HEK293 (cell line): ENCODE data around the gene HIVEP2.

Experiments used
- CTCF ChIA-PET: fragments of 350-600 bp; formaldehyde crosslinking; extraction: SDS; loops from one replicate; lab custom pipeline; 2021; ENCODE audit warnings: antibody characterized with exemption; lab: Yijun Ruan, JAX
- POLR2A ChIA-PET: fragments of 300-600 bp; formaldehyde crosslinking; extraction: SDS; loops from one replicate; lab custom pipeline; 2020; ENCODE audit warnings: antibody characterized with exemption, inconsistent platforms; lab: Yijun Ruan, JAX
- H3K27ac ChIP-seq: fragments of 200-500 bp; sonication (Bioruptor generic); 2 replicates; pipeline ENCODE4 v1.5.1; 2014; ENCODE audit warnings: low read depth, low read length, control low read depth, inconsistent platforms; ENCODE audit errors: extremely low read depth
- H3K36me3 ChIP-seq, 2 experiments: fragments of 200-500 bp in 1 of 2; sonication (Bioruptor generic) in 1 of 2; 1 replicate in 1 of 2; 2 replicates in 1 of 2; pipeline ENCODE4 v1.5.1; 2014 to 2017; ENCODE audit warnings: inconsistent platforms in 2 of 2, low read length in 2 of 2; ENCODE audit not compliant: control insufficient read depth in 2 of 2, insufficient read depth in 1 of 2
- H3K4me1 ChIP-seq: fragments of 200-500 bp; sonication (Bioruptor generic); 2 replicates; pipeline ENCODE4 v1.5.1; 2014; ENCODE audit warnings: mild to moderate bottlenecking, low read length, inconsistent platforms; ENCODE audit not compliant: control insufficient read depth, insufficient read depth
- H3K4me3 ChIP-seq: 2 replicates; pipeline ENCODE4 v1.5.1; 2011; ENCODE audit warnings: low read depth, mild to moderate bottlenecking, control low read depth, low read length, moderate library complexity
- H3K9me3 ChIP-seq: fragments of 200-500 bp; sonication (Bioruptor generic); 2 replicates; pipeline ENCODE4 v1.5.1; 2014; ENCODE audit warnings: low read depth, low read length, inconsistent platforms; ENCODE audit not compliant: control insufficient read depth, insufficient read depth
- BCL11B ChIP-seq: fragments of 450-650 bp; formaldehyde crosslinking; IDR thresholded peaks from 2 replicates; pipeline ENCODE4 v1.5.1; 2016; ENCODE audit warnings: low read depth, missing biosample characterization, missing genetic modification characterization
- EGR2 ChIP-seq: fragments of 450-650 bp; formaldehyde crosslinking; IDR thresholded peaks from 2 replicates; pipeline ENCODE4 v1.5.1; 2016; ENCODE audit warnings: low read depth, missing biosample characterization, missing genetic modification characterization
- GFI1B ChIP-seq: fragments of 450-650 bp; formaldehyde crosslinking; IDR thresholded peaks from 2 replicates; pipeline ENCODE4 v1.5.1; 2016; ENCODE audit warnings: missing biosample characterization, missing genetic modification characterization
- HOXC10 ChIP-seq: sonication (generic); formaldehyde crosslinking; IDR thresholded peaks from 2 replicates; pipeline ENCODE4 v1.8.1; 2023; ENCODE audit warnings: mild to moderate bottlenecking, missing genetic modification reagents
- KLF1 ChIP-seq: fragments of 450-650 bp; formaldehyde crosslinking; IDR thresholded peaks from 2 replicates; pipeline ENCODE4 v1.5.1; 2016; ENCODE audit warnings: missing biosample characterization, missing genetic modification characterization
- MZF1 ChIP-seq: fragments of 450-650 bp; formaldehyde crosslinking; IDR thresholded peaks from 2 replicates; pipeline ENCODE4 v1.5.1; 2017; ENCODE audit warnings: missing biosample characterization, missing genetic modification characterization, borderline replicate concordance
- PRDM1 ChIP-seq: fragments of 450-650 bp; formaldehyde crosslinking; IDR thresholded peaks from 2 replicates; pipeline ENCODE4; 2016; ENCODE audit warnings: missing biosample characterization, missing genetic modification characterization
- TRIM28 ChIP-seq: IDR thresholded peaks from 2 replicates; pipeline ENCODE4 v1.6.1; 2011; ENCODE audit warnings: low read length, control low read depth, borderline replicate concordance
- ZBTB7A ChIP-seq: fragments of 450-650 bp; formaldehyde crosslinking; IDR thresholded peaks from 2 replicates; pipeline ENCODE4 v1.5.1; 2016; ENCODE audit warnings: low read depth, missing biosample characterization, missing genetic modification characterization
- ZFP3 ChIP-seq: fragments of 450-650 bp; formaldehyde crosslinking; IDR thresholded peaks from 2 replicates; pipeline ENCODE4 v1.5.1; 2016; ENCODE audit warnings: low read depth, missing biosample characterization, missing genetic modification characterization
- ZNF112 ChIP-seq: fragments of 450-650 bp; formaldehyde crosslinking; IDR thresholded peaks from 2 replicates; pipeline ENCODE4 v1.5.0; 2017; ENCODE audit warnings: missing biosample characterization, missing genetic modification characterization
- ZNF223 ChIP-seq: fragments of 450-650 bp; formaldehyde crosslinking; IDR thresholded peaks from 2 replicates; pipeline ENCODE4 v1.5.1; 2016; ENCODE audit warnings: missing biosample characterization, missing genetic modification characterization
- ZNF354C ChIP-seq: fragments of 450-650 bp; formaldehyde crosslinking; IDR thresholded peaks from 2 replicates; pipeline ENCODE4 v1.5.1; 2016; ENCODE audit warnings: missing biosample characterization, missing genetic modification characterization, low read depth, borderline replicate concordance
- ZNF514 ChIP-seq: fragments of 450-650 bp; formaldehyde crosslinking; IDR thresholded peaks from 2 replicates; pipeline ENCODE4 v1.5.1; 2016; ENCODE audit warnings: missing biosample characterization, missing genetic modification characterization
- ZNF600 ChIP-seq: fragments of 450-650 bp; formaldehyde crosslinking; IDR thresholded peaks from 2 replicates; pipeline ENCODE4 v1.5.1; 2016; ENCODE audit warnings: missing biosample characterization, missing genetic modification characterization
- ZNF626 ChIP-seq: fragments of 450-650 bp; sonication (Bioruptor Pico); formaldehyde crosslinking; IDR thresholded peaks from 2 replicates; pipeline ENCODE4 v1.5.1; 2018; ENCODE audit warnings: missing biosample characterization, missing genetic modification characterization, inconsistent platforms
- ZNF629 ChIP-seq: fragments of 450-650 bp; formaldehyde crosslinking; IDR thresholded peaks from 2 replicates; pipeline ENCODE4 v1.5.1; 2017; ENCODE audit warnings: missing biosample characterization, missing genetic modification characterization
- ZNF837 ChIP-seq: fragments of 450-650 bp; formaldehyde crosslinking; IDR thresholded peaks from 2 replicates; pipeline ENCODE4 v1.5.1; 2016; ENCODE audit warnings: missing biosample characterization, missing genetic modification characterization
- ZSCAN16 ChIP-seq: fragments of 450-650 bp; formaldehyde crosslinking; IDR thresholded peaks from 2 replicates; pipeline ENCODE4 v1.5.1; 2016; ENCODE audit warnings: missing biosample characterization, missing genetic modification characterization
- TF ChIP-seq, protein P1 (sequence below): fragments of 450-650 bp; formaldehyde crosslinking; IDR thresholded peaks from 2 replicates; pipeline ENCODE4 v1.5.1; 2016; ENCODE audit warnings: missing biosample characterization, missing genetic modification characterization
- TF ChIP-seq, protein P2 (sequence below): fragments of 450-650 bp; formaldehyde crosslinking; IDR thresholded peaks from 2 replicates; pipeline ENCODE4 v1.5.1; 2016; ENCODE audit warnings: missing biosample characterization, missing genetic modification characterization, borderline replicate concordance
- TF ChIP-seq, protein P3 (sequence below): fragments of 450-650 bp; formaldehyde crosslinking; IDR thresholded peaks from 2 replicates; pipeline ENCODE4 v1.5.1; 2017; ENCODE audit warnings: missing biosample characterization, missing genetic modification characterization
- TF ChIP-seq, protein P4 (sequence below): fragments of 450-650 bp; IDR thresholded peaks from 2 replicates; pipeline ENCODE4 v1.5.1; 2018; ENCODE audit warnings: missing biosample characterization, mild to moderate bottlenecking, missing genetic modification characterization
- TF ChIP-seq, protein P5 (sequence below): fragments of 450-650 bp; formaldehyde crosslinking; IDR thresholded peaks from 2 replicates; pipeline ENCODE4 v1.5.1; 2016; ENCODE audit warnings: missing biosample characterization, missing genetic modification characterization
- TF ChIP-seq, protein P6 (sequence below): fragments of 450-650 bp; formaldehyde crosslinking; IDR thresholded peaks from 2 replicates; pipeline ENCODE4 v1.5.1; 2016; ENCODE audit warnings: missing biosample characterization, missing genetic modification characterization, borderline replicate concordance
- TF ChIP-seq, protein P7 (sequence below): fragments of 450-650 bp; formaldehyde crosslinking; IDR thresholded peaks from 2 replicates; pipeline ENCODE4 v1.5.1; 2016; ENCODE audit warnings: missing biosample characterization, missing genetic modification characterization

Gene HIVEP2

DNA sequence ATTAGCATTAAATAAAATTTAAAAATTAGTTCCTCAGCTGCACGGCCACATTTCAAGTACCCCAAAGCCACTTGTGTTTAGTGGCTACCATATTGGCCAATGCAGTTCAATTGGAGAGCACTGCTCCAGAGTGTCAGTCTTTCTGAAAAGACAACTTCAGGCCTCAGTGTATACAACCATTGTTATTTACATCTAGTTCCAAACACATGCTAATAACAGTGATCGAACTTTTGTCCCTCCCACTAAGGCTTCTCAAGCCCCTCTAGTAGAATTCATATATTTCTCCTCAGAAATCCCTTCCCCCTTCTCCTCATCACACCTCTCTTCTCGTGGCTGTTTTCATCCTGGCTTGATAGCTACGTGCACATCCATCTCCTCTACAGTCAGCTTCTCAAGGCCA is 32.9 kb downstream of the HIVEP2 start:
- no peaks in the 10 kb centered on the region for H3K4me1 ChIP-seq
- TF ChIP-seq, protein P1, sequence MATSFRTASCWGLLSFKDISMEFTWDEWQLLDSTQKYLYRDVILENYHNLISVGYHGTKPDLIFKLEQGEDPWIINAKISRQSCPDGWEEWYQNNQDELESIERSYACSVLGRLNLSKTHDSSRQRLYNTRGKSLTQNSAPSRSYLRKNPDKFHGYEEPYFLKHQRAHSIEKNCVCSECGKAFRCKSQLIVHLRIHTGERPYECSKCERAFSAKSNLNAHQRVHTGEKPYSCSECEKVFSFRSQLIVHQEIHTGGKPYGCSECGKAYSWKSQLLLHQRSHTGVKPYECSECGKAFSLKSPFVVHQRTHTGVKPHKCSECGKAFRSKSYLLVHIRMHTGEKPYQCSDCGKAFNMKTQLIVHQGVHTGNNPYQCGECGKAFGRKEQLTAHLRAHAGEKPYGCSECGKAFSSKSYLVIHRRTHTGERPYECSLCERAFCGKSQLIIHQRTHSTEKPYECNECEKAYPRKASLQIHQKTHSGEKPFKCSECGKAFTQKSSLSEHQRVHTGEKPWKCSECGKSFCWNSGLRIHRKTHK (tag by site-specific recombination): no peak
- TF ChIP-seq ZNF837 (tag by site-specific recombination) (no peak), ZNF223 (no peak), ZSCAN16 (tag by site-specific recombination) (no peak), ZBTB7A (no peak), HOXC10 (no peak), ZNF112 (no peak), GFI1B (no peak), PRDM1 (tag by site-specific recombination) (no peak), ZNF626 (tag by site-specific recombination) (no peak), KLF1 (tag by site-specific recombination) (no peak)
- TF ChIP-seq, protein P2, sequence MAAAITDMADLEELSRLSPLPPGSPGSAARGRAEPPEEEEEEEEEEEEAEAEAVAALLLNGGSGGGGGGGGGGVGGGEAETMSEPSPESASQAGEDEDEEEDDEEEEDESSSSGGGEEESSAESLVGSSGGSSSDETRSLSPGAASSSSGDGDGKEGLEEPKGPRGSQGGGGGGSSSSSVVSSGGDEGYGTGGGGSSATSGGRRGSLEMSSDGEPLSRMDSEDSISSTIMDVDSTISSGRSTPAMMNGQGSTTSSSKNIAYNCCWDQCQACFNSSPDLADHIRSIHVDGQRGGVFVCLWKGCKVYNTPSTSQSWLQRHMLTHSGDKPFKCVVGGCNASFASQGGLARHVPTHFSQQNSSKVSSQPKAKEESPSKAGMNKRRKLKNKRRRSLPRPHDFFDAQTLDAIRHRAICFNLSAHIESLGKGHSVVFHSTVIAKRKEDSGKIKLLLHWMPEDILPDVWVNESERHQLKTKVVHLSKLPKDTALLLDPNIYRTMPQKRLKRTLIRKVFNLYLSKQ (tag by site-specific recombination): no peak
- no peak overlapping the region for H3K4me3 ChIP-seq
- H3K36me3 ChIP-seq: no peaks in the 10 kb centered on the region
- POLR2A ChIA-PET: no interaction called here
- H3K9me3 ChIP-seq: no peaks in the 10 kb centered on the region
- H3K27ac ChIP-seq: no peak overlapping the region
- CTCF ChIA-PET: interaction anchor here (0.6 kb wide), 1 partner anchor 115 kb away, joined by 3 read pairs; no protein-coding TSS in a partner anchor

DNA sequence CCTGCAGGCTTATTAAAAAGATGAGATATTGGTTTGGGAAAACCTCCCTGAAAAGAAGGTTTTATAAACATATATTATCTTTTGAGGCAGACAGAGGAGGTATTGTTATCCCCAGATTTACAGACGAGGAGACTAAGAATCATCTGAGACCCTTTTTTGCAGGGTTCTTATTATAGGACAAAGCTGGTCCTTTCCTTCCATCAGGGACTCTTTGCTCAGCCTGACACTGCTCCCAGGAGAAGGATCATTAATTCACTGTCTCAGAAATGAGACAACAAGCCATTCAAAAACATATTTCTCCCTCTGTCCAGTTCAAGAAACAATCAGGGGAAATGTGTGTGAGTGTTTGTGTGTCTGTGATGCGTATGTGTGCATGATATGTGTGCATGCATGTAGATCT is 33.5 kb downstream of the HIVEP2 start:
- ChIA-PET POLR2A (no interaction called here), CTCF (no interaction called here)
- no peaks in the 10 kb centered on the region for H3K36me3 ChIP-seq
- TF ChIP-seq, protein P3, sequence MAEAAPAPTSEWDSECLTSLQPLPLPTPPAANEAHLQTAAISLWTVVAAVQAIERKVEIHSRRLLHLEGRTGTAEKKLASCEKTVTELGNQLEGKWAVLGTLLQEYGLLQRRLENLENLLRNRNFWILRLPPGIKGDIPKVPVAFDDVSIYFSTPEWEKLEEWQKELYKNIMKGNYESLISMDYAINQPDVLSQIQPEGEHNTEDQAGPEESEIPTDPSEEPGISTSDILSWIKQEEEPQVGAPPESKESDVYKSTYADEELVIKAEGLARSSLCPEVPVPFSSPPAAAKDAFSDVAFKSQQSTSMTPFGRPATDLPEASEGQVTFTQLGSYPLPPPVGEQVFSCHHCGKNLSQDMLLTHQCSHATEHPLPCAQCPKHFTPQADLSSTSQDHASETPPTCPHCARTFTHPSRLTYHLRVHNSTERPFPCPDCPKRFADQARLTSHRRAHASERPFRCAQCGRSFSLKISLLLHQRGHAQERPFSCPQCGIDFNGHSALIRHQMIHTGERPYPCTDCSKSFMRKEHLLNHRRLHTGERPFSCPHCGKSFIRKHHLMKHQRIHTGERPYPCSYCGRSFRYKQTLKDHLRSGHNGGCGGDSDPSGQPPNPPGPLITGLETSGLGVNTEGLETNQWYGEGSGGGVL (tag by site-specific recombination): no peak
- no peak for TF ChIP-seq ZNF514
- TF ChIP-seq ZNF629: no peak
- TF ChIP-seq, protein P4, sequence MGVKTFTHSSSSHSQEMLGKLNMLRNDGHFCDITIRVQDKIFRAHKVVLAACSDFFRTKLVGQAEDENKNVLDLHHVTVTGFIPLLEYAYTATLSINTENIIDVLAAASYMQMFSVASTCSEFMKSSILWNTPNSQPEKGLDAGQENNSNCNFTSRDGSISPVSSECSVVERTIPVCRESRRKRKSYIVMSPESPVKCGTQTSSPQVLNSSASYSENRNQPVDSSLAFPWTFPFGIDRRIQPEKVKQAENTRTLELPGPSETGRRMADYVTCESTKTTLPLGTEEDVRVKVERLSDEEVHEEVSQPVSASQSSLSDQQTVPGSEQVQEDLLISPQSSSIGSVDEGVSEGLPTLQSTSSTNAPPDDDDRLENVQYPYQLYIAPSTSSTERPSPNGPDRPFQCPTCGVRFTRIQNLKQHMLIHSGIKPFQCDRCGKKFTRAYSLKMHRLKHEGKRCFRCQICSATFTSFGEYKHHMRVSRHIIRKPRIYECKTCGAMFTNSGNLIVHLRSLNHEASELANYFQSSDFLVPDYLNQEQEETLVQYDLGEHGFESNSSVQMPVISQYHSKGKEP: no peak
- TF ChIP-seq, protein P5, sequence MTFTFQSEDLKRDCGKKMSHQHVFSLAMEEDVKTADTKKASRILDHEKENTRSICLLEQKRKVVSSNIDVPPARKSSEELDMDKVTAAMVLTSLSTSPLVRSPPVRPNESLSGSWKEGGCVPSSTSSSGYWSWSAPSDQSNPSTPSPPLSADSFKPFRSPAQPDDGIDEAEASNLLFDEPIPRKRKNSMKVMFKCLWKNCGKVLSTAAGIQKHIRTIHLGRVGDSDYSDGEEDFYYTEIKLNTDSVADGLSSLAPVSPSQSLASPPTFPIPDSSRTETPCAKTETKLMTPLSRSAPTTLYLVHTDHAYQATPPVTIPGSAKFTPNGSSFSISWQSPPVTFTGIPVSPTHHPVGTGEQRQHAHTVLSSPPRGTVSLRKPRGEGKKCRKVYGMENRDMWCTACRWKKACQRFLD (tag by site-specific recombination): no peak
- no peak for TF ChIP-seq MZF1 (tag by site-specific recombination)
- TF ChIP-seq ZNF600 (tag by site-specific recombination): no peak
- no peak for TF ChIP-seq ZFP3
- no peak for TF ChIP-seq EGR2 (tag by site-specific recombination)
- no peak for TF ChIP-seq BCL11B (tag by site-specific recombination)
- no peak for TF ChIP-seq ZNF354C (tag by site-specific recombination)
- TF ChIP-seq, protein P6, sequence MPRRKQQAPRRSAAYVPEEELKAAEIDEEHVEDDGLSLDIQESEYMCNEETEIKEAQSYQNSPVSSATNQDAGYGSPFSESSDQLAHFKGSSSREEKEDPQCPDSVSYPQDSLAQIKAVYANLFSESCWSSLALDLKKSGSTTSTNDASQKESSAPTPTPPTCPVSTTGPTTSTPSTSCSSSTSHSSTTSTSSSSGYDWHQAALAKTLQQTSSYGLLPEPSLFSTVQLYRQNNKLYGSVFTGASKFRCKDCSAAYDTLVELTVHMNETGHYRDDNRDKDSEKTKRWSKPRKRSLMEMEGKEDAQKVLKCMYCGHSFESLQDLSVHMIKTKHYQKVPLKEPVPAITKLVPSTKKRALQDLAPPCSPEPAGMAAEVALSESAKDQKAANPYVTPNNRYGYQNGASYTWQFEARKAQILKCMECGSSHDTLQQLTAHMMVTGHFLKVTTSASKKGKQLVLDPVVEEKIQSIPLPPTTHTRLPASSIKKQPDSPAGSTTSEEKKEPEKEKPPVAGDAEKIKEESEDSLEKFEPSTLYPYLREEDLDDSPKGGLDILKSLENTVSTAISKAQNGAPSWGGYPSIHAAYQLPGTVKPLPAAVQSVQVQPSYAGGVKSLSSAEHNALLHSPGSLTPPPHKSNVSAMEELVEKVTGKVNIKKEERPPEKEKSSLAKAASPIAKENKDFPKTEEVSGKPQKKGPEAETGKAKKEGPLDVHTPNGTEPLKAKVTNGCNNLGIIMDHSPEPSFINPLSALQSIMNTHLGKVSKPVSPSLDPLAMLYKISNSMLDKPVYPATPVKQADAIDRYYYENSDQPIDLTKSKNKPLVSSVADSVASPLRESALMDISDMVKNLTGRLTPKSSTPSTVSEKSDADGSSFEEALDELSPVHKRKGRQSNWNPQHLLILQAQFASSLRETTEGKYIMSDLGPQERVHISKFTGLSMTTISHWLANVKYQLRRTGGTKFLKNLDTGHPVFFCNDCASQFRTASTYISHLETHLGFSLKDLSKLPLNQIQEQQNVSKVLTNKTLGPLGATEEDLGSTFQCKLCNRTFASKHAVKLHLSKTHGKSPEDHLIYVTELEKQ (tag by site-specific recombination): no peak
- TF ChIP-seq TRIM28: no peak
- TF ChIP-seq, protein P7, sequence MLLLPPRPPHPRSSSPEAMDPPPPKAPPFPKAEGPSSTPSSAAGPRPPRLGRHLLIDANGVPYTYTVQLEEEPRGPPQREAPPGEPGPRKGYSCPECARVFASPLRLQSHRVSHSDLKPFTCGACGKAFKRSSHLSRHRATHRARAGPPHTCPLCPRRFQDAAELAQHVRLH (tag by site-specific recombination): no peak

More for the DNA sequence above, 33.5 kb downstream of the HIVEP2 start:
- no peak overlapping the region for H3K27ac ChIP-seq
- no peaks in the 10 kb centered on the region for H3K4me1 ChIP-seq
- no peak overlapping the region for H3K4me3 ChIP-seq
- no peaks in the 10 kb centered on the region for H3K9me3 ChIP-seq
